IMR-90 (cell line): ENCODE measurements around the gene AKAP1. TPM values are rescaled to one million over a fixed set of nuclear protein-coding genes. Genes with fewer than 3 reads are reported as not detected.

Experiments
- ATAC-seq: fragments of 200-7000 bp; cut with Tn5 transposase; 2 replicates; pipeline ENCODE4 v1.9.1; 2020; ENCODE audit warnings: low read depth, mild to moderate bottlenecking, moderate library complexity
- BruUV-seq: library from RNA; stranded (reverse); fragments of 400-500 nt; replicated peaks from 2 replicates; lab custom pipeline; 2021; lab: Mats Ljungman, UMichigan
- CTCF ChIA-PET: fragments of 300-600 bp; formaldehyde crosslinking; extraction: SDS; loops from one replicate; lab custom pipeline; 2021; ENCODE audit warnings: antibody characterized with exemption; lab: Yijun Ruan, JAX
- POLR2A ChIA-PET: fragments of 300-600 bp; sonication (Branson Sonifier 250); formaldehyde crosslinking; loops from one replicate; lab custom pipeline; 2022; ENCODE audit warnings: antibody characterized with exemption; ENCODE audit not compliant: unreplicated experiment; lab: Charles Lee
- DNase-seq: peaks from one replicate; pipeline ENCODE4 v3.0.0; 2013
- H2AFZ ChIP-seq: replicated peaks from 2 replicates; pipeline ENCODE3; 2013; ENCODE audit warnings: low read length, mild to moderate bottlenecking; ENCODE audit not compliant: poor library complexity
- H2AK5ac ChIP-seq: 2 replicates; pipeline ENCODE4 v1.6.1; 2013; ENCODE audit warnings: low read depth, low read length, inconsistent platforms
- H2AK9ac ChIP-seq: replicated peaks from 2 replicates; pipeline ENCODE3; 2013; ENCODE audit warnings: mild to moderate bottlenecking, low read depth, low read length, moderate library complexity; ENCODE audit not compliant: poor library complexity
- H2BK120ac ChIP-seq: 2 replicates; pipeline ENCODE4 v1.6.1; 2013; ENCODE audit warnings: low read depth, low read length, inconsistent platforms
- H2BK15ac ChIP-seq: 3 replicates; pipeline ENCODE4 v1.6.1; 2013; ENCODE audit warnings: low read depth, low read length, inconsistent platforms
- H2BK20ac ChIP-seq: 2 replicates; pipeline ENCODE4 v1.6.1; 2013; ENCODE audit warnings: low read depth, mild to moderate bottlenecking, inconsistent platforms, low read length, moderate library complexity
- H2BK5ac ChIP-seq: 2 replicates; pipeline ENCODE4 v1.6.1; 2013; ENCODE audit warnings: mild to moderate bottlenecking, low read depth, low read length, inconsistent platforms; ENCODE audit not compliant: poor library complexity, severe bottlenecking
- H3K14ac ChIP-seq: replicated peaks from 2 replicates; pipeline ENCODE4 v1.6.1; 2013; ENCODE audit warnings: low read depth, low read length, inconsistent platforms
- H3K18ac ChIP-seq: 2 replicates; pipeline ENCODE4 v1.6.1; 2013; ENCODE audit warnings: low read depth, low read length, control low read depth
- H3K23ac ChIP-seq: 2 replicates; pipeline ENCODE4 v1.6.1; 2013; ENCODE audit warnings: low read depth, low read length, inconsistent platforms
- H3K27ac ChIP-seq: 2 replicates; pipeline ENCODE4 v1.5.1; 2013; ENCODE audit warnings: mild to moderate bottlenecking, control low read depth, low read length; ENCODE audit not compliant: insufficient read depth
- H3K27me3 ChIP-seq: 2 replicates; pipeline ENCODE4 v1.6.1; 2013; ENCODE audit warnings: low read length; ENCODE audit not compliant: control insufficient read depth, insufficient read depth
- H3K36me3 ChIP-seq: 2 replicates; pipeline ENCODE4 v1.6.1; 2013; ENCODE audit warnings: low read length, mixed read lengths; ENCODE audit not compliant: control insufficient read depth, insufficient read depth
- H3K4ac ChIP-seq: 2 replicates; pipeline ENCODE4 v1.6.1; 2013; ENCODE audit warnings: low read depth, low read length, inconsistent platforms
- H3K4me1 ChIP-seq: 2 replicates; pipeline ENCODE4 v1.6.1; 2013; ENCODE audit warnings: low read length, mixed read lengths; ENCODE audit not compliant: control insufficient read depth, insufficient read depth
- H3K4me2 ChIP-seq: 2 replicates; pipeline ENCODE4 v1.6.1; 2013; ENCODE audit warnings: low read depth, mild to moderate bottlenecking, control low read depth, low read length, moderate library complexity
- H3K4me3 ChIP-seq: 2 replicates; pipeline ENCODE4 v1.5.1; 2013; ENCODE audit warnings: low read depth, mild to moderate bottlenecking, control low read depth, low read length, moderate library complexity; ENCODE audit not compliant: insufficient read depth
- H3K56ac ChIP-seq: 2 replicates; pipeline ENCODE4 v1.6.1; 2013; ENCODE audit warnings: low read length, inconsistent platforms; ENCODE audit not compliant: insufficient read depth; ENCODE audit errors: extremely low read depth
- H3K79me1 ChIP-seq, 2 experiments: 2 replicates each; pipeline ENCODE4 v1.6.1; 2013; ENCODE audit warnings: low read length in 2 of 2, inconsistent platforms in 1 of 2, low read depth in 1 of 2
- H3K9ac ChIP-seq: 2 replicates; pipeline ENCODE4 v1.6.1; 2013; ENCODE audit warnings: low read depth, low read length, control low read depth
- H3K9me1 ChIP-seq: 2 replicates; pipeline ENCODE4 v1.6.1; 2013; ENCODE audit warnings: low read length, inconsistent platforms; ENCODE audit not compliant: insufficient read depth
- H3K9me3 ChIP-seq: 2 replicates; pipeline ENCODE4 v1.6.1; 2013; ENCODE audit warnings: low read length; ENCODE audit not compliant: control insufficient read depth, insufficient read depth
- H4K20me1 ChIP-seq: 2 replicates; pipeline ENCODE4 v1.6.1; 2013; ENCODE audit warnings: low read length, inconsistent platforms; ENCODE audit not compliant: insufficient read depth
- H4K5ac ChIP-seq: 2 replicates; pipeline ENCODE4 v1.6.1; 2013; ENCODE audit warnings: mild to moderate bottlenecking, low read depth, low read length, control low read depth
- H4K8ac ChIP-seq, 2 experiments: 2 replicates each; pipeline ENCODE4 v1.6.1; 2013; ENCODE audit warnings: low read depth in 2 of 2, low read length in 2 of 2, control low read depth in 1 of 2, inconsistent platforms in 1 of 2
- H4K91ac ChIP-seq: 2 replicates; pipeline ENCODE4 v1.6.1; 2013; ENCODE audit warnings: low read depth, low read length, inconsistent platforms; ENCODE audit not compliant: insufficient read depth
- BHLHE40 ChIP-seq: fragments of 150-350 bp; IDR thresholded peaks from 2 replicates; pipeline ENCODE4 v1.6.1; 2016; ENCODE audit warnings: mild to moderate bottlenecking, low read depth, low read length
- CHD1 ChIP-seq: IDR thresholded peaks from 2 replicates; pipeline ENCODE4 v1.6.1; 2012; ENCODE audit warnings: low read depth, low read length, improper control_type of control experiment
- MAFK ChIP-seq: IDR thresholded peaks from 2 replicates; pipeline ENCODE4 v1.6.1; 2012; ENCODE audit warnings: low read depth, low read length, improper control_type of control experiment
- MAZ ChIP-seq: IDR thresholded peaks from 2 replicates; pipeline ENCODE4 v1.6.1; 2012; ENCODE audit warnings: low read depth, mild to moderate bottlenecking, low read length, improper control_type of control experiment, moderate library complexity, borderline replicate concordance
- NFE2L2 ChIP-seq: fragments of 150-350 bp; IDR thresholded peaks from 2 replicates; pipeline ENCODE4 v1.6.1; 2016; ENCODE audit warnings: low read depth, mild to moderate bottlenecking, low read length
- POLR2A ChIP-seq: IDR thresholded peaks from 2 replicates; pipeline ENCODE4 v1.6.1; 2012; ENCODE audit warnings: mild to moderate bottlenecking, low read depth, low read length
- RCOR1 ChIP-seq: IDR thresholded peaks from 2 replicates; pipeline ENCODE4 v1.6.1; 2012; ENCODE audit warnings: mild to moderate bottlenecking, low read length, improper control_type of control experiment; ENCODE audit not compliant: insufficient replicate concordance
- RFX5 ChIP-seq: IDR thresholded peaks from 2 replicates; pipeline ENCODE4 v1.8.0; 2012; ENCODE audit warnings: low read depth, mild to moderate bottlenecking, low read length, moderate library complexity
- SMC3 ChIP-seq: fragments of 150-350 bp; IDR thresholded peaks from 2 replicates; pipeline ENCODE4 v1.6.1; 2016; ENCODE audit warnings: low read depth, mild to moderate bottlenecking, antibody characterized with exemption, low read length, moderate library complexity
- WGBS, 2 experiments: methylation state at CpG; one replicate each; pipeline versions ENCODE4 v1.1.5 to v1.1.7; 2013; ENCODE audit warnings: missing lambda C conversion rate in 2 of 2; ENCODE audit not compliant: insufficient read length in 1 of 2; ENCODE audit errors: extremely low coverage in 2 of 2; 5-methylcytosine and 5-hydroxymethylcytosine counted together
- dilution Hi-C: fragments of 300-500 bp; cut with HindIII; formaldehyde crosslinking; loops from one replicate; pipeline ENCODE4 v1.14.3; 2018; ENCODE audit warnings: low sequenced_read_pairs; ENCODE audit not compliant: unreplicated experiment
- in situ Hi-C: fragments of 300-500 bp; cut with MboI; formaldehyde crosslinking; loops from 3 replicates; pipeline ENCODE4 v1.14.3; 2019; ENCODE audit warnings: low sequenced_read_pairs, inconsistent platforms, mixed read lengths
- intact Hi-C: fragments of 100-400 bp; cut with micrococcal nuclease; formaldehyde crosslinking; loops from 2 replicates; pipeline ENCODE4 v1.10.0; 2022
- polyA plus RNA-seq, 3 experiments: library from polyadenylated mRNA; depleted of rRNA; stranded (reverse); fragments of >200 nt; gene quantifications; 2 replicates each; pipeline ENCODE4 v1.2.3, GENCODE V29; 2012; ENCODE audit warnings: low replicate concordance in 1 of 3
- total RNA-seq: library from RNA; depleted of rRNA; stranded (reverse); fragments of >200 nt; gene quantifications from 2 replicates; pipeline ENCODE4 v1.2.3, GENCODE V29; 2012
- TF ChIP-seq, protein P1 (sequence below): fragments of 150-350 bp; IDR thresholded peaks from 2 replicates; pipeline ENCODE4 v1.6.1; 2017; ENCODE audit warnings: mild to moderate bottlenecking, antibody characterized with exemption, low read length, low read depth
- TF ChIP-seq, protein P2 (sequence below): conservative IDR thresholded peaks from 2 replicates; pipeline ENCODE4 v1.5.1; 2012; ENCODE audit warnings: mild to moderate bottlenecking, low read depth, low read length, improper control_type of control experiment

The AKAP1 gene
- total and polyA plus RNA-seq, 2 of the 4 experiments (the other 2 are of a cell fraction), result 10.2 to 17.4 TPM

DNA sequence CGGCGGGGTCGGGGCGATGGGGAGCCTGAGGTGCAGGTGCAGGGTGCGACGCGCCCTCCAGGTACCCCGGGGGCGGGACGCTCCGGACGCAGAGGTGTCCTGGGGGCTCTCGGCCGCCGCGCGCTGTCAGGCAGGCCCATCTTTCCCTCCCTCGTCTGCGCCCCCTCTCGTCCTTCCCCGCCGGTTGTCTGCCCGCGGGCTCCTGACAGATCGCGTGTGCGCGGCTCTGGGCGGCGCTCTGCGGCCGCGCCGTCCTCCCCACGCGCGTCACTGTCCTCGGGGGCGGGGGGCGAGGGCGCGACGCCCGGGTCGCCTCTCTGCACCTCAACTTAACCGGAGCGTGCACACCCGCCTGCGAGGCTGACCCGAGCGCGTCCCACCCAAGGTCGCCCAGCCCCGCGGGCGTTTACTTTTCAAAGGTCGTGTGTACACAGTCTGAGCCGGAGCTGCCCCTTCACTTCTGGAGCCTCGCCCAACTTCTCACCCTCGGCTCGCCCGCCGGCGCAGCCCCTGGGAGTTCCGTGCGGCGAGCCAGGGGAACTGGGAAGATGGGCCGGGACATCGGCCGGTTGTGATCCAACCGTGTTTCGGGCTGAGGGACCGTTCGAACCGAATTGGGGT lies 512 bp downstream of the AKAP1 start:
- TF ChIP-seq RCOR1 (no peak), NFE2L2 (no peak), CHD1 (no peak), MAZ (peak; percentile 25; the same call in 1 of the 2 replicates), MAFK (no peak), SMC3 (no peak), POLR2A (no peak), RFX5 (no peak), BHLHE40 (no peak)
- TF ChIP-seq, protein P1, sequence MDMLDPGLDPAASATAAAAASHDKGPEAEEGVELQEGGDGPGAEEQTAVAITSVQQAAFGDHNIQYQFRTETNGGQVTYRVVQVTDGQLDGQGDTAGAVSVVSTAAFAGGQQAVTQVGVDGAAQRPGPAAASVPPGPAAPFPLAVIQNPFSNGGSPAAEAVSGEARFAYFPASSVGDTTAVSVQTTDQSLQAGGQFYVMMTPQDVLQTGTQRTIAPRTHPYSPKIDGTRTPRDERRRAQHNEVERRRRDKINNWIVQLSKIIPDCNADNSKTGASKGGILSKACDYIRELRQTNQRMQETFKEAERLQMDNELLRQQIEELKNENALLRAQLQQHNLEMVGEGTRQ, result no peak
- TF ChIP-seq, protein P2, sequence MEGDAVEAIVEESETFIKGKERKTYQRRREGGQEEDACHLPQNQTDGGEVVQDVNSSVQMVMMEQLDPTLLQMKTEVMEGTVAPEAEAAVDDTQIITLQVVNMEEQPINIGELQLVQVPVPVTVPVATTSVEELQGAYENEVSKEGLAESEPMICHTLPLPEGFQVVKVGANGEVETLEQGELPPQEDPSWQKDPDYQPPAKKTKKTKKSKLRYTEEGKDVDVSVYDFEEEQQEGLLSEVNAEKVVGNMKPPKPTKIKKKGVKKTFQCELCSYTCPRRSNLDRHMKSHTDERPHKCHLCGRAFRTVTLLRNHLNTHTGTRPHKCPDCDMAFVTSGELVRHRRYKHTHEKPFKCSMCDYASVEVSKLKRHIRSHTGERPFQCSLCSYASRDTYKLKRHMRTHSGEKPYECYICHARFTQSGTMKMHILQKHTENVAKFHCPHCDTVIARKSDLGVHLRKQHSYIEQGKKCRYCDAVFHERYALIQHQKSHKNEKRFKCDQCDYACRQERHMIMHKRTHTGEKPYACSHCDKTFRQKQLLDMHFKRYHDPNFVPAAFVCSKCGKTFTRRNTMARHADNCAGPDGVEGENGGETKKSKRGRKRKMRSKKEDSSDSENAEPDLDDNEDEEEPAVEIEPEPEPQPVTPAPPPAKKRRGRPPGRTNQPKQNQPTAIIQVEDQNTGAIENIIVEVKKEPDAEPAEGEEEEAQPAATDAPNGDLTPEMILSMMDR, result peak; percentile 32; the same call in 1 of the 2 replicates
- no peaks in the 10 kb centered on the region for H3K4me1 ChIP-seq
- H4K8ac ChIP-seq, result peak overlapping the region in 1 of 2 experiments; percentile 60; a peak in 1 of 4 replicates
- peak; percentile 52 for ATAC-seq
- H3K18ac ChIP-seq, result no peak overlapping the region
- BruUV-seq, result no TSS peak
- 0 out of 2 replicates have a peak, but pooled peaks cover 4% of the 10 kb centered on the region for H4K20me1 ChIP-seq
- H2AK5ac ChIP-seq, result no peak overlapping the region
- no peak overlapping the region for H2BK5ac ChIP-seq
- intact Hi-C loops (no loop called here), in situ Hi-C loops (no loop called here), dilution Hi-C loops (no loop called here)
- H2BK120ac ChIP-seq, result no peak overlapping the region
- no peak overlapping the region for H2BK15ac ChIP-seq
- peak overlapping the region; percentile 49 for H3K4me3 ChIP-seq
- H2BK20ac ChIP-seq, result no peak overlapping the region
- 0 out of 2 replicates have a peak overlapping the region, but pooled peaks have one; percentile 21 for H4K91ac ChIP-seq
- H3K4me2 ChIP-seq, result peak overlapping the region; percentile 63
- H3K27ac ChIP-seq, result peak overlapping the region; percentile 2; the same call in 1 of the 2 replicates
- no peak overlapping the region for H3K56ac ChIP-seq
- H3K9me1 ChIP-seq, result no peaks in the 10 kb centered on the region
- H3K36me3 ChIP-seq, result no peaks in the 10 kb centered on the region
- H4K5ac ChIP-seq, result no peak overlapping the region
- peak overlapping the region; percentile 18; the same call in 1 of the 2 replicates for H3K4ac ChIP-seq
- peaks cover 13 to 15% of the 10 kb centered on the region in 2 experiments; a peak in 2 of 4 replicates for H3K79me1 ChIP-seq
- H3K9me3 ChIP-seq, result no peaks in the 10 kb centered on the region
- peak; percentile 23 for DNase-seq
- 0 out of 2 replicates have a peak overlapping the region, but pooled peaks have one; percentile 28 for H3K14ac ChIP-seq
- peak overlapping the region; percentile 40; the same call in 1 of the 2 replicates for H3K23ac ChIP-seq
- CTCF ChIA-PET, result interaction anchor here (0.8 kb wide), 1 partner anchor 15 kb away, joined by 3 read pairs; no protein-coding TSS in a partner anchor
- no peak overlapping the region for H3K9ac ChIP-seq
- peak overlapping the region; percentile 90 for H2AK9ac ChIP-seq
- 2% methylated on average over 22 of the region's 75 CpGs; no CpG with 5 or more reads in 1 of the 2 experiments for WGBS, 2 experiments
- POLR2A ChIA-PET, result no interaction called here
- no peaks in the 10 kb centered on the region for H3K27me3 ChIP-seq
- H2AFZ ChIP-seq, result peak overlapping the region; percentile 100
